Fibroblast of lung (primary cell): ENCODE measurements around the gene DIP2C. TPM values are rescaled to one million over a fixed set of nuclear protein-coding genes. Genes with fewer than 3 reads are reported as not detected.

Experiments
- DNase-seq, 2 donors: peaks; one replicate each; pipeline versions ENCODE4 v3.0.0 to v3.0.0-alpha.2; 2010; ENCODE audit warnings: low read depth in 2 of 2
- H2AFZ ChIP-seq: 2 replicates; pipeline ENCODE4 v1.5.1; 2012; ENCODE audit warnings: low read length, control low read depth, inconsistent platforms
- H3K27ac ChIP-seq: 2 replicates; pipeline ENCODE4 v1.5.1; 2011; ENCODE audit warnings: low read length, control low read depth; ENCODE audit not compliant: insufficient read depth
- H3K27me3 ChIP-seq: 2 replicates; pipeline ENCODE4 v1.5.1; 2011; ENCODE audit warnings: mild to moderate bottlenecking, low read length; ENCODE audit not compliant: control insufficient read depth, insufficient read depth
- H3K36me3 ChIP-seq: 2 replicates; pipeline ENCODE4 v1.5.1; 2011; ENCODE audit warnings: low read length; ENCODE audit not compliant: control insufficient read depth, insufficient read depth
- H3K4me1 ChIP-seq: 2 replicates; pipeline ENCODE4 v1.5.1; 2011; ENCODE audit warnings: low read length; ENCODE audit not compliant: control insufficient read depth, insufficient read depth; ENCODE audit errors: extremely low read depth
- H3K4me2 ChIP-seq: 2 replicates; pipeline ENCODE4 v1.5.1; 2011; ENCODE audit warnings: low read length, control low read depth; ENCODE audit not compliant: insufficient read depth; ENCODE audit errors: extremely low read depth
- H3K4me3 ChIP-seq, 4 experiments: fragments of 200-600 bp in 1 of 4; sonication (generic) in 1 of 4; replicated peaks in 1 of 4; 2 replicates each; pipeline ENCODE4 v1.5.1; 2011 to 2016; ENCODE audit warnings: low read length in 4 of 4, low read depth in 3 of 4, mild to moderate bottlenecking in 3 of 4, control low read depth in 2 of 4, inconsistent platforms in 1 of 4, mixed read lengths in 1 of 4; ENCODE audit not compliant: insufficient read depth in 1 of 4; ENCODE audit errors: control extremely low read depth in 1 of 4
- H3K79me2 ChIP-seq: 2 replicates; pipeline ENCODE4 v1.5.1; 2012; ENCODE audit warnings: mild to moderate bottlenecking, low read length, inconsistent platforms; ENCODE audit not compliant: control insufficient read depth, insufficient read depth
- H3K9ac ChIP-seq: 2 replicates; pipeline ENCODE4 v1.5.1; 2011; ENCODE audit warnings: mild to moderate bottlenecking, low read length, control low read depth; ENCODE audit not compliant: insufficient read depth
- H3K9me3 ChIP-seq: 2 replicates; pipeline ENCODE4 v1.5.1; 2012; ENCODE audit warnings: low read depth, low read length; ENCODE audit not compliant: control insufficient read depth, insufficient read depth
- H4K20me1 ChIP-seq: 2 replicates; pipeline ENCODE4 v1.5.1; 2011; ENCODE audit warnings: low read length; ENCODE audit not compliant: control insufficient read depth, insufficient read depth; ENCODE audit errors: extremely low read depth
- CTCF ChIP-seq, 2 donors: IDR thresholded peaks in 1 of 2; conservative IDR thresholded peaks in 1 of 2; 1 replicate in 1 of 2; 2 replicates in 1 of 2; pipeline ENCODE4 v1.5.1; 2011 to 2012; ENCODE audit warnings: low read length in 2 of 2, control low read depth in 1 of 2, inconsistent platforms in 1 of 2, low read depth in 1 of 2, mild to moderate bottlenecking in 1 of 2
- EZH2 ChIP-seq: IDR thresholded peaks from 2 replicates; pipeline ENCODE4 v1.5.1; 2012; ENCODE audit warnings: low read length, control low read depth, mild to moderate bottlenecking; ENCODE audit errors: missing control alignments
- polyA plus RNA-seq, 2 donors: library from polyadenylated mRNA; depleted of rRNA in 1 of 2; stranded (reverse) in 1 of 2; unstranded in 1 of 2; fragments of >200 nt; gene quantifications; 2 replicates each; pipeline ENCODE4 v1.2.1, GENCODE V29; 2011 to 2012; ENCODE audit warnings: missing spikeins in 1 of 2
- total RNA-seq: library from RNA; depleted of rRNA; stranded (reverse); fragments of >200 nt; gene quantifications from 2 replicates; pipeline ENCODE4 v1.2.1, GENCODE V29; 2014

Gene DIP2C
- total and polyA plus RNA-seq, 2 donors (not counting 1 experiment from before 2014, with no cell fraction given): 10.7 to 18.3 TPM

- Histone ChIP-seq H3K27ac (peak overlapping the region; percentile 77), H3K27me3 (no peaks in the 10 kb centered on the region), H4K20me1 (peaks cover 1% of the 10 kb centered on the region), H3K79me2 (peaks cover 72% of the 10 kb centered on the region), H3K4me1 (peaks cover 21% of the 10 kb centered on the region), H3K9me3 (no peaks in the 10 kb centered on the region), H2AFZ (peak overlapping the region; percentile 4), H3K36me3 (no peaks in the 10 kb centered on the region), H3K4me3 (peak overlapping the region in 3 of 4 experiments; percentile 24 to 56 (median 39)), H3K9ac (no peak overlapping the region), H3K4me2 (peak overlapping the region; percentile 83)
- peak in 1 of 2 donors; percentile 25 for DNase-seq
- TF ChIP-seq CTCF (conservative IDR thresholded peaks at IDR 0.05 in 1 of 2, IDR thresholded peaks at IDR 0.05 in 1 of 2; ENCODE audit: low read depth in 1 of 2, low read length in 2 of 2) (no peak), EZH2 (no peak)
Observed at GRCh38 chr10:682931-683447, 6.5 kb downstream of the DIP2C start.

DNA sequence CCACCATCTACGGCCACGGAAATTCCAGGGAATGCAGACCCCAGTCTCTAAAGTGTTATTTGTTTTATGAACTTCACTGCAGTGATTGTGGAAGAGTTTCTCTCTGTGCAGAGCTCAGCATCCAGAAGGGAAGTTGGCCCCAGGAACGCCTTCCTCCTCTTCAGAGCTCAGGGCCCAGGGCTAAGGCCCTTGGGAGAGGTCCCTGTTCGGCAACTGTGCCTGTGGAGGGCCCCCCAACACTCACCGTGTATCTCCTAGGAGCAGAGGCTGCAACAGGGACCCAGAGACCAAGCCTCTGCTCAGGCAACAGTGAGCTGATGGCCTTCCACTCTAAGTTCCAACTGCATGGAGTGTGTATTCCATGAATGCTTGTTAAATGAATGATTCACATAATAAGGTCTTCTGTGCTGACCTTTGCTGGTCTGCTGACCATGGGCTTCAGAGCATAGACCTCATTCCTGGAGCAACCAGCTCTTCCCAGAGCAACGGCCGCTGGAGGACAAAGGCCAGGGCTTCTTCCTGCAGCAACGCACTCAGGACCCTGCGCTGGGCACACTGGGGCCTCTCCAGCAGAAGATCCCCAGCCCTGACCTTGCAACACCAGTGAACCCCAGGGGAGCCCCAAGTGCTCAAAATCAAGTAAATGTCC lies 7.7 kb downstream of the DIP2C start:
- H3K27me3 ChIP-seq: no peaks in the 10 kb centered on the region
- H3K9ac ChIP-seq: no peak overlapping the region
- peak; percentile 52 to 68 for DNase-seq
- H3K4me2 ChIP-seq: peak overlapping the region; percentile 52
- H2AFZ ChIP-seq: no peak overlapping the region
- no peak overlapping the region for H3K4me3 ChIP-seq
- peak overlapping the region; percentile 7 for H3K27ac ChIP-seq
- H3K79me2 ChIP-seq: peaks cover 70% of the 10 kb centered on the region
- H3K9me3 ChIP-seq: no peaks in the 10 kb centered on the region
- TF ChIP-seq CTCF (conservative IDR thresholded peaks at IDR 0.05 in 1 of 2, IDR thresholded peaks at IDR 0.05 in 1 of 2; ENCODE audit: low read depth in 1 of 2, low read length in 2 of 2): no peak
- no peak for TF ChIP-seq EZH2
- no peaks in the 10 kb centered on the region for H4K20me1 ChIP-seq
- peaks cover 16% of the 10 kb centered on the region for H3K4me1 ChIP-seq
- H3K36me3 ChIP-seq: no peaks in the 10 kb centered on the region

GRCh38 chr10:680745-681144 lies 8.7 kb downstream of the DIP2C start:
- no peak overlapping the region for H3K4me2 ChIP-seq
- H4K20me1 ChIP-seq: no peaks in the 10 kb centered on the region
- no peak overlapping the region for H3K9ac ChIP-seq
- H3K9me3 ChIP-seq: no peaks in the 10 kb centered on the region
- H3K4me1 ChIP-seq: peaks cover 16% of the 10 kb centered on the region
- no peaks in the 10 kb centered on the region for H3K27me3 ChIP-seq
- no peak overlapping the region for H3K27ac ChIP-seq
- no peak overlapping the region for H3K4me3 ChIP-seq
- no peak overlapping the region for H2AFZ ChIP-seq
- H3K36me3 ChIP-seq: no peaks in the 10 kb centered on the region
- H3K79me2 ChIP-seq: peaks cover 62% of the 10 kb centered on the region
- DNase-seq: no peak
- TF ChIP-seq CTCF (conservative IDR thresholded peaks at IDR 0.05 in 1 of 2, IDR thresholded peaks at IDR 0.05 in 1 of 2; ENCODE audit: low read depth in 1 of 2, low read length in 2 of 2) (no peak), EZH2 (no peak)
